HG03378 (cell line): ENCODE results near the gene CES4A.
A peak's percentile ranks its signal among the peaks of the same experiment; 100 is the strongest.

Experiments used
- ATAC-seq: cut with Tn5 transposase; IDR thresholded peaks from one replicate; pipeline ENCODE4 v1.9.1; 2021; ENCODE audit warnings: mild to moderate bottlenecking, moderate library complexity; ENCODE audit not compliant: unreplicated experiment

The CES4A gene

GRCh38 chr16:67017810-67018488 is 29.6 kb downstream of the CES4A start:
- peak; percentile 86 for ATAC-seq

- ATAC-seq = no peak
Observed at GRCh38 chr16:67019171-67019570, 30.8 kb downstream of the CES4A start.

- ATAC-seq = no peak
Observed at GRCh38 chr16:67021321-67021720, 32.9 kb downstream of the CES4A start.

- no peak for ATAC-seq
Observed at GRCh38 chr16:67022531-67023214, 34.3 kb downstream of the CES4A start.

GRCh38 chr16:67023689-67024088 is 35.3 kb downstream of the CES4A start:
- no peak for ATAC-seq

- no peak for ATAC-seq
Observed at GRCh38 chr16:67024384-67025209, 36.2 kb downstream of the CES4A start.

- no peak for ATAC-seq
Observed at GRCh38 chr16:67025210-67025550, 36.8 kb downstream of the CES4A start.

- ATAC-seq = no peak
Observed at GRCh38 chr16:67026570-67026969, 38.2 kb downstream of the CES4A start.

- ATAC-seq = no peak
Observed at GRCh38 chr16:67027046-67027445, 38.7 kb downstream of the CES4A start.

- ATAC-seq = no peak
Observed at GRCh38 chr16:67028167-67028695, 39.8 kb downstream of the CES4A start.

GRCh38 chr16:67028696-67029253 is 40.4 kb downstream of the CES4A start, which contains the start of gene CBFB:
Gene CBFB, plus strand, starts transcription at chr16:67029149. Its CDS starts 259 bp downstream, at chr16:67029408.
- ATAC-seq = peak; percentile 59

- ATAC-seq = peak; percentile 33
Observed at GRCh38 chr16:67029254-67030096, 41.1 kb downstream of the CES4A start.

GRCh38 chr16:67030221-67030962 is 42.0 kb downstream of the CES4A start:
- ATAC-seq = no peak

- ATAC-seq = no peak
Observed at GRCh38 chr16:67034487-67034886, 46.1 kb downstream of the CES4A start.

- ATAC-seq = no peak
Observed at GRCh38 chr16:67035364-67035763, 47.0 kb downstream of the CES4A start.

- no peak for ATAC-seq
Observed at GRCh38 chr16:67036323-67036741, 47.9 kb downstream of the CES4A start.

- no peak for ATAC-seq
Observed at GRCh38 chr16:67039260-67040020, 51.1 kb downstream of the CES4A start.

GRCh38 chr16:67040166-67040565 is 51.8 kb downstream of the CES4A start:
- no peak for ATAC-seq

GRCh38 chr16:67040906-67041305 is 52.5 kb downstream of the CES4A start:
- ATAC-seq = no peak
